H9 (cell line): ENCODE results near the gene KRTAP5-7. TPM values are rescaled to one million over a fixed set of nuclear protein-coding genes. Genes with fewer than 3 reads are reported as not detected.

Source experiments
- DNase-seq: peaks from one replicate; pipeline ENCODE4 v3.0.0-alpha.2; 2017
- H2AFZ ChIP-seq: one replicate; pipeline ENCODE4 v1.6.1; 2013; ENCODE audit warnings: mild to moderate bottlenecking, low read length, control low read depth, moderate library complexity
- H2AK5ac ChIP-seq: 2 replicates; pipeline ENCODE4 v1.6.1; 2013; ENCODE audit warnings: low read length, control low read depth, mixed read lengths; ENCODE audit not compliant: insufficient read length
- H2BK120ac ChIP-seq: one replicate; pipeline ENCODE4 v1.6.1; 2013; ENCODE audit warnings: low read depth, mild to moderate bottlenecking, low read length, control low read depth, inconsistent platforms; ENCODE audit not compliant: poor library complexity, severe bottlenecking
- H2BK12ac ChIP-seq: 2 replicates; pipeline ENCODE4 v1.6.1; 2013; ENCODE audit warnings: low read length, control low read depth, mixed read lengths, low read depth; ENCODE audit not compliant: insufficient read length
- H2BK15ac ChIP-seq: 2 replicates; pipeline ENCODE4 v1.6.1; 2013; ENCODE audit warnings: low read depth, low read length, control low read depth
- H2BK20ac ChIP-seq: one replicate; pipeline ENCODE4 v1.6.1; 2013; ENCODE audit warnings: low read depth, mild to moderate bottlenecking, low read length, control low read depth, inconsistent platforms; ENCODE audit not compliant: poor library complexity, severe bottlenecking
- H2BK5ac ChIP-seq: 2 replicates; pipeline ENCODE4 v1.6.1; 2013; ENCODE audit warnings: low read length, control low read depth, mixed read lengths; ENCODE audit not compliant: insufficient read length
- H3K14ac ChIP-seq: 2 replicates; pipeline ENCODE4 v1.6.1; 2013; ENCODE audit warnings: low read length, control low read depth; ENCODE audit not compliant: insufficient read depth
- H3K18ac ChIP-seq: 2 replicates; pipeline ENCODE4 v1.6.1; 2013; ENCODE audit warnings: low read depth, mild to moderate bottlenecking, mixed read lengths, low read length, control low read depth; ENCODE audit not compliant: insufficient read length
- H3K23ac ChIP-seq: 2 replicates; pipeline ENCODE4 v1.6.1; 2013; ENCODE audit warnings: low read length, control low read depth, mixed read lengths, low read depth; ENCODE audit not compliant: insufficient read length
- H3K23me2 ChIP-seq: 2 replicates; pipeline ENCODE4 v1.6.1; 2013; ENCODE audit warnings: low read depth, mild to moderate bottlenecking, mixed read lengths, low read length, control low read depth; ENCODE audit not compliant: insufficient read length, poor library complexity, severe bottlenecking
- H3K27ac ChIP-seq: 2 replicates; pipeline ENCODE4 v1.5.1; 2013; ENCODE audit warnings: low read length, control low read depth, mixed read lengths, low read depth; ENCODE audit not compliant: insufficient read length
- H3K27me3 ChIP-seq: 2 replicates; pipeline ENCODE4 v1.6.1; 2013; ENCODE audit warnings: low read length, control low read depth, inconsistent platforms; ENCODE audit not compliant: insufficient read depth
- H3K4ac ChIP-seq: 2 replicates; pipeline ENCODE4 v1.6.1; 2013; ENCODE audit warnings: low read depth, mild to moderate bottlenecking, control low read depth, inconsistent platforms, low read length, moderate library complexity
- H3K4me1 ChIP-seq: 2 replicates; pipeline ENCODE4 v1.6.1; 2013; ENCODE audit warnings: low read length, control low read depth, inconsistent platforms; ENCODE audit not compliant: insufficient read depth
- H3K4me2 ChIP-seq: 2 replicates; pipeline ENCODE4 v1.6.1; 2013; ENCODE audit warnings: low read length, control low read depth, mixed read lengths; ENCODE audit not compliant: insufficient read length, insufficient read depth
- H3K56ac ChIP-seq: 2 replicates; pipeline ENCODE4 v1.6.1; 2013; ENCODE audit warnings: low read depth, mild to moderate bottlenecking, mixed read lengths, low read length, control low read depth; ENCODE audit not compliant: insufficient read length
- H3K79me1 ChIP-seq: 2 replicates; pipeline ENCODE4 v1.6.1; 2013; ENCODE audit warnings: low read depth, mild to moderate bottlenecking, moderate library complexity, low read length, control low read depth, inconsistent platforms; ENCODE audit not compliant: insufficient read depth, poor library complexity, severe bottlenecking
- H3K79me2 ChIP-seq: 2 replicates; pipeline ENCODE4 v1.6.1; 2013; ENCODE audit warnings: low read length, control low read depth, inconsistent platforms; ENCODE audit not compliant: insufficient read depth
- H3K9ac ChIP-seq: 2 replicates; pipeline ENCODE4 v1.6.1; 2013; ENCODE audit warnings: low read length, control low read depth, mixed read lengths; ENCODE audit not compliant: insufficient read length; ENCODE audit errors: extremely low read depth
- H3K9me3 ChIP-seq: one replicate; pipeline ENCODE4 v1.6.1; 2013; ENCODE audit warnings: low read depth, low read length, inconsistent platforms; ENCODE audit not compliant: control insufficient read depth
- H3T11ph ChIP-seq: one replicate; pipeline ENCODE4 v1.6.1; 2013; ENCODE audit warnings: mild to moderate bottlenecking, low read length, control low read depth, inconsistent platforms
- H4K20me1 ChIP-seq: one replicate; pipeline ENCODE4 v1.6.1; 2013; ENCODE audit not compliant: control insufficient read depth, insufficient read length, insufficient read depth
- H4K5ac ChIP-seq: 2 replicates; pipeline ENCODE4 v1.6.1; 2013; ENCODE audit warnings: low read depth, mild to moderate bottlenecking, mixed read lengths, low read length, control low read depth; ENCODE audit not compliant: insufficient read length
- H4K8ac ChIP-seq: replicated peaks from 2 replicates; pipeline ENCODE4 v1.6.1; 2013; ENCODE audit warnings: low read length, control low read depth, mixed read lengths, low read depth; ENCODE audit not compliant: insufficient read length
- H4K91ac ChIP-seq: 2 replicates; pipeline ENCODE4 v1.6.1; 2013; ENCODE audit warnings: low read depth, mild to moderate bottlenecking, moderate library complexity, mixed read lengths, low read length, control low read depth; ENCODE audit not compliant: insufficient read length
- H3K27ac Mint-ChIP-seq, 3 experiments: 2 replicates in 2 of 3; 3 replicates in 1 of 3; pipeline ENCODE4 v1.8.0; 2020 to 2021; ENCODE audit warnings: mixed read lengths in 3 of 3, mild to moderate bottlenecking in 1 of 3, moderate library complexity in 1 of 3
- H3K27me3 Mint-ChIP-seq: 2 replicates; pipeline ENCODE4 v1.8.0; 2021; ENCODE audit warnings: low read depth, mild to moderate bottlenecking, moderate library complexity, mixed read lengths
- H3K36me3 Mint-ChIP-seq, 3 experiments: 2 replicates in 2 of 3; 3 replicates in 1 of 3; pipeline ENCODE4 v1.8.0; 2020 to 2021; ENCODE audit warnings: low read depth in 3 of 3, mixed read lengths in 3 of 3; ENCODE audit not compliant: insufficient read depth in 1 of 3
- H3K4me1 Mint-ChIP-seq, 2 experiments: 2 replicates each; pipeline ENCODE4 v1.8.0; 2020; ENCODE audit warnings: mixed read lengths in 2 of 2
- H3K4me3 Mint-ChIP-seq, 2 experiments: 2 replicates in 1 of 2; 3 replicates in 1 of 2; pipeline ENCODE4 v1.8.0; 2020 to 2021; ENCODE audit warnings: mild to moderate bottlenecking in 2 of 2, mixed read lengths in 2 of 2, moderate library complexity in 1 of 2
- H3K9me3 Mint-ChIP-seq, 2 experiments: 2 replicates in 1 of 2; 3 replicates in 1 of 2; pipeline ENCODE4 v1.8.0; 2020; ENCODE audit warnings: mild to moderate bottlenecking in 2 of 2, mixed read lengths in 2 of 2, moderate library complexity in 1 of 2
- CTCF ChIP-seq: fragments of 200-600 bp; sonication (generic); conservative IDR thresholded peaks from 3 replicates; pipeline ENCODE4 v1.8.0; 2021; ENCODE audit warnings: antibody characterized with exemption, mild to moderate bottlenecking
- WGBS: extraction: QIAGEN DNeasy Blood & Tissue Kit; methylation state at CpG from one replicate; pipeline ENCODE4 v1.1.7; 2013; ENCODE audit warnings: missing lambda C conversion rate, low lambda C conversion rate, mixed read lengths; ENCODE audit not compliant: insufficient read length; ENCODE audit errors: extremely low coverage; 5-methylcytosine and 5-hydroxymethylcytosine counted together
- total RNA-seq: library from RNA; stranded (reverse); gene quantifications from 2 replicates; pipeline ENCODE4 v1.2.1, GENCODE V29; 2021

The KRTAP5-7 gene
- total RNA-seq, 1 experiment from 2014 or later: not detected

GRCh38 chr11:71518506-71519471 lies 8.3 kb upstream of the KRTAP5-7 start:
- no peak overlapping the region for H3K4me3 Mint-ChIP-seq
- H4K20me1 ChIP-seq: no peaks in the 10 kb centered on the region
- no peaks in the 10 kb centered on the region for H3K79me1 ChIP-seq
- H3K14ac ChIP-seq: no peak overlapping the region
- no peak overlapping the region for H4K91ac ChIP-seq
- no peak overlapping the region for H4K8ac ChIP-seq
- no peak overlapping the region for H3K27ac ChIP-seq
- H2AFZ ChIP-seq: no peak overlapping the region
- no peak overlapping the region for H3K4me2 ChIP-seq
- H2BK120ac ChIP-seq: no peak overlapping the region
- DNase-seq: no peak
- no peak overlapping the region for H3K4ac ChIP-seq
- H3K9me3 Mint-ChIP-seq: peaks cover 0 to 4% of the 10 kb centered on the region in 2 experiments; a peak in 1 of 5 replicates
- H3K79me2 ChIP-seq: no peaks in the 10 kb centered on the region
- H3K18ac ChIP-seq: no peak overlapping the region
- no peak overlapping the region for H3K9ac ChIP-seq
- no peak overlapping the region for H3K23ac ChIP-seq
- H3K56ac ChIP-seq: no peak overlapping the region
- H3K4me1 ChIP-seq: no peaks in the 10 kb centered on the region
- TF ChIP-seq CTCF: no peak
- H3K36me3 Mint-ChIP-seq: no peaks in the 10 kb centered on the region
- H3K23me2 ChIP-seq: no peaks in the 10 kb centered on the region
- peak overlapping the region in 1 of 3 experiments; percentile 52; a peak in 1 of 7 replicates for H3K27ac Mint-ChIP-seq
- H2BK20ac ChIP-seq: no peak overlapping the region
- no peak overlapping the region for H4K5ac ChIP-seq
- H2BK12ac ChIP-seq: no peak overlapping the region
- H3K27me3 Mint-ChIP-seq: peaks cover 3% of the 10 kb centered on the region
- H3T11ph ChIP-seq: no peak overlapping the region
- H3K27me3 ChIP-seq: no peaks in the 10 kb centered on the region
- no peaks in the 10 kb centered on the region for H3K9me3 ChIP-seq
- H2BK5ac ChIP-seq: no peak overlapping the region
- no peak overlapping the region for H2BK15ac ChIP-seq
- WGBS: no CpG with 5 or more reads among the region's 55 CpGs
- H3K4me1 Mint-ChIP-seq: no peaks in the 10 kb centered on the region
- no peak overlapping the region for H2AK5ac ChIP-seq
